Trophoblast cell (in vitro differentiated cells and primary cell): Measurements from ENCODE around the gene LRRTM4.

Source experiments
- DNase-seq, 2 donors: peaks; one replicate each; pipeline ENCODE4 v3.0.0-alpha.2; 2016
- H2AFZ ChIP-seq: 2 replicates; pipeline ENCODE4 v1.6.1; 2013; ENCODE audit warnings: low read length, moderate library complexity, mild to moderate bottlenecking; ENCODE audit not compliant: insufficient read depth, poor library complexity
- H2AK5ac ChIP-seq: 2 replicates; pipeline ENCODE4 v1.6.1; 2013; ENCODE audit warnings: mild to moderate bottlenecking, low read length
- H2BK120ac ChIP-seq: 2 replicates; pipeline ENCODE4 v1.6.1; 2013; ENCODE audit warnings: low read length, mild to moderate bottlenecking, moderate library complexity; ENCODE audit not compliant: insufficient read depth, poor library complexity
- H2BK12ac ChIP-seq: 2 replicates; pipeline ENCODE4 v1.6.1; 2013; ENCODE audit warnings: mild to moderate bottlenecking, low read length, moderate library complexity
- H2BK5ac ChIP-seq: 2 replicates; pipeline ENCODE4 v1.6.1; 2013; ENCODE audit warnings: low read length, low read depth, moderate library complexity, mild to moderate bottlenecking; ENCODE audit not compliant: poor library complexity
- H3K14ac ChIP-seq: 2 replicates; pipeline ENCODE4 v1.6.1; 2013; ENCODE audit warnings: mild to moderate bottlenecking, low read length
- H3K18ac ChIP-seq: 2 replicates; pipeline ENCODE4 v1.6.1; 2013; ENCODE audit warnings: mild to moderate bottlenecking, low read length
- H3K23ac ChIP-seq: 2 replicates; pipeline ENCODE4 v1.6.1; 2013; ENCODE audit warnings: low read length
- H3K27ac ChIP-seq: 2 replicates; pipeline ENCODE4 v1.5.1; 2013; ENCODE audit warnings: low read depth, mild to moderate bottlenecking, inconsistent platforms, low read length, moderate library complexity
- H3K27me3 ChIP-seq: 2 replicates; pipeline ENCODE4 v1.6.1; 2013; ENCODE audit warnings: inconsistent platforms, mild to moderate bottlenecking, low read length, moderate library complexity; ENCODE audit not compliant: insufficient read depth
- H3K36me3 ChIP-seq, 2 experiments: 1 replicate in 1 of 2; 2 replicates in 1 of 2; pipeline ENCODE4 v1.6.1; 2013; ENCODE audit warnings: low read length in 2 of 2, mild to moderate bottlenecking in 2 of 2, moderate library complexity in 1 of 2; ENCODE audit not compliant: insufficient read depth in 2 of 2, control insufficient read depth in 1 of 2
- H3K4ac ChIP-seq: 2 replicates; pipeline ENCODE4 v1.6.1; 2013; ENCODE audit warnings: low read depth, mild to moderate bottlenecking, low read length, moderate library complexity
- H3K4me1 ChIP-seq, 2 experiments: 1 replicate in 1 of 2; 2 replicates in 1 of 2; pipeline ENCODE4 v1.6.1; 2013; ENCODE audit warnings: low read length in 2 of 2, mild to moderate bottlenecking in 2 of 2, moderate library complexity in 1 of 2; ENCODE audit not compliant: insufficient read depth in 2 of 2, control insufficient read depth in 1 of 2
- H3K4me2 ChIP-seq: 2 replicates; pipeline ENCODE4 v1.6.1; 2013; ENCODE audit warnings: inconsistent platforms, mild to moderate bottlenecking, low read length, moderate library complexity
- H3K4me3 ChIP-seq: 2 replicates; pipeline ENCODE4 v1.5.1; 2013; ENCODE audit warnings: mild to moderate bottlenecking, low read depth, low read length, inconsistent platforms
- H3K79me1 ChIP-seq: one replicate; pipeline ENCODE4 v1.6.1; 2013; ENCODE audit warnings: low read length
- H3K79me2 ChIP-seq: 2 replicates; pipeline ENCODE4 v1.6.1; 2013; ENCODE audit warnings: low read length, mild to moderate bottlenecking; ENCODE audit not compliant: control insufficient read depth, insufficient read depth, poor library complexity
- H3K9ac ChIP-seq: 2 replicates; pipeline ENCODE4 v1.6.1; 2013; ENCODE audit warnings: mild to moderate bottlenecking, low read length
- H3K9me3 ChIP-seq: 2 replicates; pipeline ENCODE4 v1.6.1; 2013; ENCODE audit warnings: low read depth, mild to moderate bottlenecking, control low read depth, inconsistent platforms, low read length; ENCODE audit not compliant: insufficient read depth
- H4K12ac ChIP-seq: 2 replicates; pipeline ENCODE4 v1.6.1; 2013; ENCODE audit warnings: low read depth, mild to moderate bottlenecking, low read length, moderate library complexity
- H4K8ac ChIP-seq: 2 replicates; pipeline ENCODE4 v1.6.1; 2013; ENCODE audit warnings: low read depth, mild to moderate bottlenecking, low read length, moderate library complexity
- H4K91ac ChIP-seq: one replicate; pipeline ENCODE4 v1.6.1; 2013; ENCODE audit warnings: low read depth, mild to moderate bottlenecking, low read length, moderate library complexity
- WGBS: extraction: QIAGEN DNeasy Blood & Tissue Kit; methylation state at CpG from one replicate; pipeline ENCODE4 v1.1.7; 2013; ENCODE audit warnings: missing lambda C conversion rate; ENCODE audit not compliant: insufficient read length, insufficient coverage; ENCODE audit errors: extremely low coverage; 5-methylcytosine and 5-hydroxymethylcytosine counted together

The LRRTM4 gene

DNA sequence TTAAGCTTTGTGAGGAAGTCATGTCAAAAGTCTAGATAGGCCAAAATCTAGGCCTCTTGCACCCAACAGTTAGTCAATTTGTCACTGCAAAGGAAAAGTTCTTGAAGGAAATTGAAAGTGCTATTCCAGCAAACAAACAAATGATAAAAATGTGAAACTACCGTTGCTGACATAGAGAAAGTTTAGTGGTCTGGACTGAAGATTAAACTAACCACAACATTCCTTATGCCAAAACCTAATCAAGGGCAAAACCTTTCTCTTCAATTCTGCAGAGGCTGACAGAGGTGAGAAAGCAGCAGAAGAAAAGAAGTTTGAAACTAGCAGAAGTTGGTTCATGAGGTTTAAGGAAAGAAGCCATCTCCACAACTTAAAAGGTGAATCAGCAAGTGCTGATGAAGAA is 44.0 kb upstream of the LRRTM4 start:
- Histone ChIP-seq H3K9me3 (no peaks in the 10 kb centered on the region), H3K4me3 (no peak overlapping the region), H3K36me3 (no peaks in the 10 kb centered on the region), H4K12ac (no peak overlapping the region), H3K4me1 (no peaks in the 10 kb centered on the region), H2BK5ac (no peak overlapping the region), H3K14ac (no peak overlapping the region), H3K9ac (no peak overlapping the region), H3K79me1 (no peaks in the 10 kb centered on the region), H4K91ac (no peak overlapping the region), H3K79me2 (no peaks in the 10 kb centered on the region), H3K4ac (no peak overlapping the region), H3K18ac (no peak overlapping the region), H2BK120ac (no peak overlapping the region), H3K27ac (no peak overlapping the region), H4K8ac (no peak overlapping the region), H3K23ac (no peak overlapping the region), H3K27me3 (no peaks in the 10 kb centered on the region), H2BK12ac (no peak overlapping the region), H2AFZ (no peak overlapping the region), H3K4me2 (no peak overlapping the region), H2AK5ac (no peak overlapping the region)
- WGBS = no CpG with 5 or more reads among the region's 1 CpG
- no peak for DNase-seq

DNA sequence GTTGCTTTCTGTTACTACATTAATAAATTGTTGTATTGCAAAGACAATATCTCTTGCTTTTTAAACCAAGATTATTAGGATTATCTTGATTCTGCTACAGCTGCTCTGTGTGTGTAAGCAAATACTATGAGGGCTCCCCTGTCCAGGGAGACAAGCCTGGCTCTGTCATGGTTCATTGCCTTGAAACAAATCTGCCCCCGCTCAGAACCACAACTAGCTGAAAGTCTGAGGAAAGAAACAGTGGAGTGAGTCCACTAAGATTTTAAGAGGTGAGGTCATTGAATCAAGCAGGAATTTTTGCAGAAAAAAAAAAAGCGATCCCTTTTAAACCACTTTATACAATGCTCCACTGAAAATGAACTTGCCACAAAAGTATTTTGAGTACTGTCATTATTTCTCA is 30.8 kb upstream of the LRRTM4 start:
- H3K4me3 ChIP-seq = no peak overlapping the region
- DNase-seq = no peak
- H3K27me3 ChIP-seq = no peaks in the 10 kb centered on the region
- no peaks in the 10 kb centered on the region for H3K4me1 ChIP-seq
- no peaks in the 10 kb centered on the region for H3K36me3 ChIP-seq
- WGBS = no CpG with 5 or more reads among the region's 2 CpGs
- H4K91ac ChIP-seq = no peak overlapping the region
- no peak overlapping the region for H2BK120ac ChIP-seq
- no peaks in the 10 kb centered on the region for H3K9me3 ChIP-seq
- no peak overlapping the region for H3K18ac ChIP-seq
- H3K4me2 ChIP-seq = no peak overlapping the region
- H4K8ac ChIP-seq = no peak overlapping the region
- no peak overlapping the region for H3K4ac ChIP-seq
- no peak overlapping the region for H2AFZ ChIP-seq
- H3K79me1 ChIP-seq = no peaks in the 10 kb centered on the region
- H3K27ac ChIP-seq = no peak overlapping the region
- no peak overlapping the region for H3K23ac ChIP-seq
- no peak overlapping the region for H2BK5ac ChIP-seq
- no peak overlapping the region for H2BK12ac ChIP-seq
- H4K12ac ChIP-seq = no peak overlapping the region
- no peak overlapping the region for H2AK5ac ChIP-seq
- H3K9ac ChIP-seq = no peak overlapping the region
- no peak overlapping the region for H3K14ac ChIP-seq
- H3K79me2 ChIP-seq = no peaks in the 10 kb centered on the region

DNA sequence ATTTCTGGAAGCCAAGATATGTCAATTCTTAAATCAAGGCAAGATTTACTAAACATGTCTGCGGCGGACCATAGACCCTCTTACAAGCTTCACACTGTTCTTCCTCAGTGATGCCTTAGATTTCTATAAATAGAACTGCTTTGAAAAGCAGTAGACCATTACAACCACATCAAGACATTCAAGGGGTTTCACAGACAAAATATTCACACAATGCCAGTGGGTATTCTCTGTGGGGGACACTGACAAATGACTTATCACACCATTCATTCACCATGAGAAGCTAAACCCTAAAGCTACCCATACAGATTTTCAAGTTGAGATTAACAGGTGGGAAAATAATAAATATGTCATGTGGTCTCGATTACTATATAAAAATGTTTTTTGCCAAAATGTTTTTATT is 15.9 kb upstream of the LRRTM4 start:
- Histone ChIP-seq H3K23ac (no peak overlapping the region), H2BK12ac (no peak overlapping the region), H3K79me2 (no peaks in the 10 kb centered on the region), H3K79me1 (no peaks in the 10 kb centered on the region), H2AK5ac (no peak overlapping the region), H2BK5ac (no peak overlapping the region), H3K36me3 (no peaks in the 10 kb centered on the region), H4K91ac (no peak overlapping the region), H4K8ac (no peak overlapping the region), H2BK120ac (no peak overlapping the region), H3K4me3 (no peak overlapping the region), H3K27ac (no peak overlapping the region), H3K4me1 (no peaks in the 10 kb centered on the region), H3K18ac (no peak overlapping the region), H3K9ac (no peak overlapping the region), H3K14ac (no peak overlapping the region), H3K9me3 (no peaks in the 10 kb centered on the region), H3K27me3 (no peaks in the 10 kb centered on the region), H3K4me2 (no peak overlapping the region), H3K4ac (no peak overlapping the region), H2AFZ (no peak overlapping the region), H4K12ac (no peak overlapping the region)
- DNase-seq = no peak
- no CpG with 5 or more reads among the region's 3 CpGs for WGBS

DNA sequence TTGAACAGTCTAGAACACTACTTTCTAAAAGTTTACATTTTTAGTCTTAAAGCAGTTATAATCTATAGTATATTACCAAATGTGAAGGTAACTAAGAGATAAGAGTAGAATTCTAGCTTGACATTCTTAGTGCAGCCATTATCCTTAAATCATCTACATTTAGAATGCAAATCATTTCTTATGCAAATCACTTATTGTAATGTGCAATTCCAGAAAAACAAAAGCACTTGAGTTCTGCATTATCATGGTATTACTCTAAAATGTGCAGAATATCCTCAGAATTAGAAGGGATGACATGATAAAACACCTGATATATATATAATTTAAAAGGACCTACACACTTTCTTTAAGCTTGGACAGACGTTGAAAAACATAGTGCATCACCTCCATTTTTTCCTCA is 712 bp upstream of the LRRTM4 start:
- Histone ChIP-seq H4K91ac (no peak overlapping the region), H3K18ac (no peak overlapping the region), H3K4me1 (no peaks in the 10 kb centered on the region), H3K27me3 (no peaks in the 10 kb centered on the region), H3K4ac (no peak overlapping the region), H2AK5ac (no peak overlapping the region), H3K36me3 (no peaks in the 10 kb centered on the region), H4K8ac (no peak overlapping the region), H3K79me2 (no peaks in the 10 kb centered on the region), H2BK120ac (no peak overlapping the region), H3K4me3 (no peak overlapping the region), H2BK12ac (no peak overlapping the region), H3K4me2 (no peak overlapping the region), H3K79me1 (no peaks in the 10 kb centered on the region), H3K14ac (no peak overlapping the region), H3K9ac (no peak overlapping the region), H3K27ac (no peak overlapping the region), H2BK5ac (no peak overlapping the region), H3K23ac (no peak overlapping the region), H3K9me3 (no peaks in the 10 kb centered on the region), H2AFZ (no peak overlapping the region), H4K12ac (no peak overlapping the region)
- WGBS = no CpG with 5 or more reads among the region's 1 CpG
- DNase-seq = no peak

DNA sequence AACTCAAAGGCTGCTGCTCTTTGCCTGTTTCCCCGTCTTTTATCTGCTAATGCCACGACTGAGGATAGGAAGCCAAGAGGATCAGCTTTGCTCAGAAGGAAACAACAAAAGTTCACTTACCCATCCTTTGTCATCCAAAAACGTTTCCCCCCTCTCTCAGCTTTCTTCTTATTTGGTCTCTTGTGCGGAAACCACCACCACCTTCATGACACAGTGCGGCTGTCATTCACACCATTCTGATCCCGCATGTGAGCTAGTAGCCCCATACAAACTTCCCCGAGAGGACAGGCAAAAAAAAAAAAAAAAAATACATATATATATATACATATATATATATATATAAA is 656 bp downstream of the LRRTM4 start:
- Histone ChIP-seq H2AK5ac (no peak overlapping the region), H4K91ac (no peak overlapping the region), H3K14ac (no peak overlapping the region)

More for the DNA sequence above, 656 bp downstream of the LRRTM4 start:
- no peak overlapping the region for H3K23ac ChIP-seq
- no peaks in the 10 kb centered on the region for H3K79me2 ChIP-seq
- H4K8ac ChIP-seq = no peak overlapping the region
- H3K27ac ChIP-seq = no peak overlapping the region
- WGBS = no CpG with 5 or more reads among the region's 7 CpGs
- no peaks in the 10 kb centered on the region for H3K9me3 ChIP-seq
- H3K4me3 ChIP-seq = no peak overlapping the region
- H4K12ac ChIP-seq = no peak overlapping the region
- H3K27me3 ChIP-seq = no peaks in the 10 kb centered on the region
- no peak for DNase-seq
- no peak overlapping the region for H3K18ac ChIP-seq
- H2BK120ac ChIP-seq = no peak overlapping the region
- no peaks in the 10 kb centered on the region for H3K36me3 ChIP-seq
- H3K4me2 ChIP-seq = no peak overlapping the region
- no peak overlapping the region for H3K4ac ChIP-seq
- H2BK5ac ChIP-seq = no peak overlapping the region
- H2AFZ ChIP-seq = no peak overlapping the region
- no peaks in the 10 kb centered on the region for H3K79me1 ChIP-seq
- H3K4me1 ChIP-seq = no peaks in the 10 kb centered on the region
- no peak overlapping the region for H2BK12ac ChIP-seq
- H3K9ac ChIP-seq = no peak overlapping the region
